Measurements from ENCODE around the gene RAB11FIP2.

The RAB11FIP2 gene

DNA sequence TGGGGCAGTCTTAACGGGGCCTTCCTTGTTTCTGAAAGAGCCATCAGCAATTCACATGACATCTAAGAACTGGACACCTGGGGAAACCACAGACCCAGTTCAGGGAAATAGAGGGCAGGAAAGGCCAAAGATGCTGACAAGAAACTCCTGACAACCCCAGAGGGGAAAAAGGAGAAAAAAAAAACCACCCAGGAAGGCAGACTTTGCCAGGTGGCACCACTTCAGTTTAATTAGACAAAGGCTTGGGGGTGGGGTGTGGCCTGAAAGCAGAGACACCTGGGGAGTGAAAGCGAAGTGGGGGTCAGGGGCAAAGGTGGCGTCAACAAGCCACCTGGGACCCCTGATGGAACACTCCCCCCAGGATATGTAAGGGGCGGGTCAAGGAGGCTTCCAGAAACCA lies 53.6 kb downstream of the RAB11FIP2 start:
- TF ChIP-seq EP300 (IDR thresholded peaks at IDR 0.05; ENCODE audit: borderline replicate concordance): no peak
- no peak for TF ChIP-seq NFIC (IDR thresholded peaks at IDR 0.05)
- TF ChIP-seq, protein P1, sequence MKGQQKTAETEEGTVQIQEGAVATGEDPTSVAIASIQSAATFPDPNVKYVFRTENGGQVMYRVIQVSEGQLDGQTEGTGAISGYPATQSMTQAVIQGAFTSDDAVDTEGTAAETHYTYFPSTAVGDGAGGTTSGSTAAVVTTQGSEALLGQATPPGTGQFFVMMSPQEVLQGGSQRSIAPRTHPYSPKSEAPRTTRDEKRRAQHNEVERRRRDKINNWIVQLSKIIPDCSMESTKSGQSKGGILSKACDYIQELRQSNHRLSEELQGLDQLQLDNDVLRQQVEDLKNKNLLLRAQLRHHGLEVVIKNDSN (IDR thresholded peaks at IDR 0.05): no peak

DNA sequence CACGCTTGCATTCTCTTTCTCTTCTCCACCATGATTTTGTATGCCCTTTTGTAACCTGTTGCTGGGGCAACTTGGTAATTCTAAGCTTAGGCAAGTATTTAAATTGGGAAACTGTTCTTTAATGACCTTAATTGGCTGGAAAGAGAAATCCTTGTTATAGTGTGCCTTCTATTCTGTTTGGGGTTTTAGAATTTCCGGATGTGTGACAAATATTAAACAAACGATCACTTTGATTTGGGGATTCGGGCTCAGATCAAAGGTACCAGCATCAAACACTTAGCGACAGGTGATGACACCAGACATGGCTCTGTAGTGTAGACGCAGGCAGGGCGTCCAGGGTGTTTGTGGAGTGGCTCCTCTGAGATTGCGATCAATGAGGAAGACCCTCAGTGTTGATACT lies 55.0 kb downstream of the RAB11FIP2 start:
- TF ChIP-seq YY1 (IDR thresholded peaks at IDR 0.05; ENCODE audit: low read depth) (no peak), RAD21 (IDR thresholded peaks at IDR 0.05; ENCODE audit: low read depth) (no peak), ZBTB7A (IDR thresholded peaks at IDR 0.05; ENCODE audit: low read depth) (no peak), FOXM1 (IDR thresholded peaks at IDR 0.05; ENCODE audit: borderline replicate concordance, low read depth) (no peak), EGR1 (IDR thresholded peaks at IDR 0.05) (no peak)
- TF ChIP-seq, protein P2, sequence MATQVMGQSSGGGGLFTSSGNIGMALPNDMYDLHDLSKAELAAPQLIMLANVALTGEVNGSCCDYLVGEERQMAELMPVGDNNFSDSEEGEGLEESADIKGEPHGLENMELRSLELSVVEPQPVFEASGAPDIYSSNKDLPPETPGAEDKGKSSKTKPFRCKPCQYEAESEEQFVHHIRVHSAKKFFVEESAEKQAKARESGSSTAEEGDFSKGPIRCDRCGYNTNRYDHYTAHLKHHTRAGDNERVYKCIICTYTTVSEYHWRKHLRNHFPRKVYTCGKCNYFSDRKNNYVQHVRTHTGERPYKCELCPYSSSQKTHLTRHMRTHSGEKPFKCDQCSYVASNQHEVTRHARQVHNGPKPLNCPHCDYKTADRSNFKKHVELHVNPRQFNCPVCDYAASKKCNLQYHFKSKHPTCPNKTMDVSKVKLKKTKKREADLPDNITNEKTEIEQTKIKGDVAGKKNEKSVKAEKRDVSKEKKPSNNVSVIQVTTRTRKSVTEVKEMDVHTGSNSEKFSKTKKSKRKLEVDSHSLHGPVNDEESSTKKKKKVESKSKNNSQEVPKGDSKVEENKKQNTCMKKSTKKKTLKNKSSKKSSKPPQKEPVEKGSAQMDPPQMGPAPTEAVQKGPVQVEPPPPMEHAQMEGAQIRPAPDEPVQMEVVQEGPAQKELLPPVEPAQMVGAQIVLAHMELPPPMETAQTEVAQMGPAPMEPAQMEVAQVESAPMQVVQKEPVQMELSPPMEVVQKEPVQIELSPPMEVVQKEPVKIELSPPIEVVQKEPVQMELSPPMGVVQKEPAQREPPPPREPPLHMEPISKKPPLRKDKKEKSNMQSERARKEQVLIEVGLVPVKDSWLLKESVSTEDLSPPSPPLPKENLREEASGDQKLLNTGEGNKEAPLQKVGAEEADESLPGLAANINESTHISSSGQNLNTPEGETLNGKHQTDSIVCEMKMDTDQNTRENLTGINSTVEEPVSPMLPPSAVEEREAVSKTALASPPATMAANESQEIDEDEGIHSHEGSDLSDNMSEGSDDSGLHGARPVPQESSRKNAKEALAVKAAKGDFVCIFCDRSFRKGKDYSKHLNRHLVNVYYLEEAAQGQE (IDR thresholded peaks at IDR 0.05; ENCODE audit: low read depth): no peak

DNA sequence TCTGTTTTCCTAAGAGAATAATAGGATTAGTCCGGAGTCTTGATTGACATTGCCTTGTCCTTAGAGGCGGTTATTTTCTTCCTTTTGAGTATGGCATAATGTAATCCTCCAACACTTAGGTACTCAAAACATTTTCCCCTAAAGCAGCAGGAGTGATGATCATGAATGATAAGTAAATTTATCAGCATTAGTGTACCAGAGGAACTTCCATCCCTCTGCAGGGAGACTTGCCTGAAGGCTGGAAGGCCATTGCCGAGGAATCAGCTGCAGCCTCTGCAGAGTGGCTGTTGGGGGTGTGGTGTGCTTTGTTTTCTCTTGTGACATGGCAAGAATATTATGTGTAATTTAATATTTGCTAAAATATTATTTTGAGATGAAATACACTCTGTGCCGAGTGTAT lies 56.8 kb downstream of the RAB11FIP2 start:
- TF ChIP-seq, protein P1 (IDR thresholded peaks at IDR 0.05): no peak
- no peak for TF ChIP-seq ZBTB7A (IDR thresholded peaks at IDR 0.05; ENCODE audit: low read depth)
- no peak for TF ChIP-seq YY1 (IDR thresholded peaks at IDR 0.05; ENCODE audit: low read depth)
- TF ChIP-seq, protein P3, sequence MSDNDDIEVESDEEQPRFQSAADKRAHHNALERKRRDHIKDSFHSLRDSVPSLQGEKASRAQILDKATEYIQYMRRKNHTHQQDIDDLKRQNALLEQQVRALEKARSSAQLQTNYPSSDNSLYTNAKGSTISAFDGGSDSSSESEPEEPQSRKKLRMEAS (IDR thresholded peaks at IDR 0.05): no peak
- no peak for TF ChIP-seq TAF1 (IDR thresholded peaks at IDR 0.05; ENCODE audit: low read depth)
- TF ChIP-seq RAD21 (IDR thresholded peaks at IDR 0.05; ENCODE audit: low read depth): no peak
- TF ChIP-seq EP300 (IDR thresholded peaks at IDR 0.05; ENCODE audit: borderline replicate concordance): no peak
- no peak for TF ChIP-seq CREB1 (IDR thresholded peaks at IDR 0.05; ENCODE audit: low read depth)
- no peak for TF ChIP-seq EGR1 (IDR thresholded peaks at IDR 0.05)

DNA sequence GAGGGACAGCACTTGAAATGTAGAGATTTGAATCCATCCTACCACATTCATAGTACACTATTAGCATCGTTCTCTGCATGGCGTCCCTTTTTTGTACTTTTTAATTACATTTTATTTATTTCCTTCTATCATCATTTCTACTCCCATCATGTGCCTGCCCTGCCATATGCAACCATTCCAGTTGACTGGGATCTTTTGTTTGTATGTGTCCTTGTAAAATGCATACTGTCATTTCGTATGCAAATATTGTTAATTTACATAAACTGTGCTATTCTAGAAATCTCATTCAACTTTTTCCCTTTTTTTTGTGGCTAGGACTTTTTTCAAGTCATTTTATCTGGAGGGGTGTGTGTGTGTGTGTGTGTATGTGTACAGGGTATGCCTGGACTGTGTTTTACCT lies 57.9 kb downstream of the RAB11FIP2 start:
- TF ChIP-seq RAD21 (IDR thresholded peaks at IDR 0.05; ENCODE audit: low read depth) (no peak), TAF1 (IDR thresholded peaks at IDR 0.05; ENCODE audit: low read depth) (no peak), CEBPB (IDR thresholded peaks at IDR 0.05) (no peak), FOXM1 (IDR thresholded peaks at IDR 0.05; ENCODE audit: borderline replicate concordance, low read depth) (no peak)

DNA sequence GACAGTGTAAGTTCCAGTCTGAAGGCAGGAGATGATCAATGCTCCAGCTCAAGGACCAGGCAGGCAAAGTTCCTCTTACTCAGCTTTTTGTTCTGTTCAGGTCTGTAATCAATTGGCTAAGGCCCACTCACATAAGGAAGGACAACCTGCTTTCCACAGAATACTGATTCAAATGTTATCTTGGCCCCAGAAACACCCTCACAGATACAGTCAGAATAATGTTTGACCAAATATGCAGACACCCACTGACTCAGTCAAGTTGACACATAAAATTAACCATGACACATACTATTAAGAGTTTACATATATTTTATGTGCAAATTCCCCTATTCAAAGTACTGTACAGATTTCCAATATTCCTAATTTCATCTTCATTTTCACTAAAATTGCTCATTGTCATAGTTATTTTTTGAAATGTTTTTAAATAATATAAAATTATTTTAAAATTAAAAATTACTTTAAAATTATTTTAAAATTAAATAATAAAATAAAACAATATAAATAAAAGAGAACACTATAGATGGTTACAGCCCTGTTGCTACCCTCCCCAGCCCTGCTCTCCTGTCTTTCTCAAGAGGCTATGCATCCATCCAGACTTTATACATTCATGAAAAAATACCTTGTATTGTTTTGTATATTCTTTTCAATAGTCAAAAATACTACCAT lies 59.4 kb downstream of the RAB11FIP2 start:
- no peak for TF ChIP-seq FOXM1 (IDR thresholded peaks at IDR 0.05; ENCODE audit: borderline replicate concordance, low read depth)
- no peak for TF ChIP-seq EP300 (IDR thresholded peaks at IDR 0.05; ENCODE audit: borderline replicate concordance)
- TF ChIP-seq CREB1 (IDR thresholded peaks at IDR 0.05; ENCODE audit: low read depth): no peak
- TF ChIP-seq, protein P2 (IDR thresholded peaks at IDR 0.05; ENCODE audit: low read depth): no peak
- TF ChIP-seq RAD21 (IDR thresholded peaks at IDR 0.05; ENCODE audit: low read depth): no peak
- no peak for TF ChIP-seq TCF12 (IDR thresholded peaks at IDR 0.05; ENCODE audit: low read depth)
- TF ChIP-seq CEBPB (IDR thresholded peaks at IDR 0.05): no peak
- no peak for TF ChIP-seq NFIC (IDR thresholded peaks at IDR 0.05)
- TF ChIP-seq, protein P1 (IDR thresholded peaks at IDR 0.05): no peak
- TF ChIP-seq ZBTB7A (IDR thresholded peaks at IDR 0.05; ENCODE audit: low read depth): no peak
- no peak for TF ChIP-seq YY1 (IDR thresholded peaks at IDR 0.05; ENCODE audit: low read depth)

DNA sequence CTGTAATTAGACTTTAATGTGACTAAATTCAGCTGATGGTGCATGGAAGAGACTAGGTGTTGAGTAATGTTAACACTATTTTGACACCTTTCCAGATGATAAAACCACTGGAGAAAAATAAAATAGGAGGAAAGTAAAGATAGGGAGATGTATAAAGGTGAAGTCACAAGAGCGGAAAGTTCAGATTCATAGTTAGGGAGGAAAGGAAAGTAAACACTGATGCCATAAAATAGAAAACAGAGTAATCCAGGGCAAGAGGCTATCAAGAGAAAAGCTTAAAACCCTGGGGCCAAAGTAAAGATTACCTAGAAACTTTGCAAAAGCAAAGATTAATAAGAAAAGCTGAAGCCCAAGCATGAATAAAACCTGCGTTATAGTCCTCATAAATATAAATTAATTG lies 62.8 kb downstream of the RAB11FIP2 start:
- TF ChIP-seq ZBTB7A (IDR thresholded peaks at IDR 0.05; ENCODE audit: low read depth) (no peak), YY1 (IDR thresholded peaks at IDR 0.05; ENCODE audit: low read depth) (no peak), EGR1 (IDR thresholded peaks at IDR 0.05) (no peak), TCF12 (IDR thresholded peaks at IDR 0.05; ENCODE audit: low read depth) (no peak), TAF1 (IDR thresholded peaks at IDR 0.05; ENCODE audit: low read depth) (no peak), NFIC (IDR thresholded peaks at IDR 0.05) (no peak), FOXM1 (IDR thresholded peaks at IDR 0.05; ENCODE audit: borderline replicate concordance, low read depth) (no peak), TEAD4 (IDR thresholded peaks at IDR 0.05) (no peak), EP300 (IDR thresholded peaks at IDR 0.05; ENCODE audit: borderline replicate concordance) (no peak), CEBPB (IDR thresholded peaks at IDR 0.05) (no peak), CREB1 (IDR thresholded peaks at IDR 0.05; ENCODE audit: low read depth) (no peak), RAD21 (IDR thresholded peaks at IDR 0.05; ENCODE audit: low read depth) (no peak)
- TF ChIP-seq, protein P1 (IDR thresholded peaks at IDR 0.05): no peak
- TF ChIP-seq, protein P3 (IDR thresholded peaks at IDR 0.05): no peak

All from Ishikawa (cell line).